OCI-LY1 (cell line): ENCODE data around the gene TMC2.

Source experiments
- CTCF ChIP-seq: fragments of 200-600 bp; sonication (generic), shearing (Covaris generic); IDR thresholded peaks from 2 replicates; pipeline ENCODE4 v1.5.1; 2017; ENCODE audit warnings: mild to moderate bottlenecking, antibody characterized with exemption, low read length, moderate library complexity, mixed read lengths
- EZH2 ChIP-seq: fragments of 200-600 bp; sonication (generic), shearing (Covaris generic); IDR thresholded peaks from 2 replicates; pipeline ENCODE4 v1.8.0; 2017; ENCODE audit warnings: borderline replicate concordance, mixed run types, mild to moderate bottlenecking, antibody characterized with exemption, low read length, moderate library complexity, mixed read lengths

- TF ChIP-seq CTCF (no peak), EZH2 (no peak)
Observed at GRCh38 chr20:2633381-2633780, 97.0 kb downstream of the TMC2 start.
